HG02623 (cell line): Measurements from ENCODE around the gene LDLRAP1.
"Not testable (repeated sequence)": the region's sequence is repeated elsewhere in the genome, so short reads cannot be mapped to it uniquely, and the experiment has no call there.

ENCODE experiments used
- ATAC-seq: cut with Tn5 transposase; IDR thresholded peaks from one replicate; pipeline ENCODE4 v1.9.1; 2021; ENCODE audit warnings: moderate library complexity; ENCODE audit not compliant: unreplicated experiment

Gene LDLRAP1

DNA sequence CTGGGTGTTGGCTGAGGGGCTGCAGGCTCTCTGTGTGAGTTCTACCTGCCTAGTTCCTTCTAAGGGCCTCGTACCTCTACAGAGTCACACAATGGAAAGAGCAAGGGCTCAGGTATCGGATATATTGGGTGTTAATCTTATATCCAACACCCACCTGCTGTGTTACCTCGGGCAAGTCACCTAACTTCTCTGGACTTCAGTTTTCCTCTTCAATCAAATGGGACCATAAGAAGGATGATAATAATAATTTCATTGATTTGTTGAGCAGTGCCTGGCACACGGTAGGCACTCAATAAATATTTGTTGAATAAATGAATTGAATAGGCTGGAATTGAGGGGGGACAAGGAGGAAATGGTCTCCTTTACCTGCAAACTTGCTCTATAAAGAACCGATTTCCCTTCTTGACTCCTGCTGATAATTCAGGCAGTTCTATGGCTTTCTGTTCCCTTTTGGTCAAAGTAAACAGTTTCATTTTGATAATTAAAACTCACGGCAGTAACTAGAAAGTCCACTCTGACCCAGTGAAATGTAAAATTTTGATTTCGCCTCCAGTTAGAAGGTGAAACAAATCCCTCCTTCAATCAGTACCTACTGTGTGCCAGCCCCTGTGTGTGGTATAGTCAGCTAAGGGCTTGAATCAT is 56.7 kb downstream of the LDLRAP1 start:
- no peak for ATAC-seq

DNA sequence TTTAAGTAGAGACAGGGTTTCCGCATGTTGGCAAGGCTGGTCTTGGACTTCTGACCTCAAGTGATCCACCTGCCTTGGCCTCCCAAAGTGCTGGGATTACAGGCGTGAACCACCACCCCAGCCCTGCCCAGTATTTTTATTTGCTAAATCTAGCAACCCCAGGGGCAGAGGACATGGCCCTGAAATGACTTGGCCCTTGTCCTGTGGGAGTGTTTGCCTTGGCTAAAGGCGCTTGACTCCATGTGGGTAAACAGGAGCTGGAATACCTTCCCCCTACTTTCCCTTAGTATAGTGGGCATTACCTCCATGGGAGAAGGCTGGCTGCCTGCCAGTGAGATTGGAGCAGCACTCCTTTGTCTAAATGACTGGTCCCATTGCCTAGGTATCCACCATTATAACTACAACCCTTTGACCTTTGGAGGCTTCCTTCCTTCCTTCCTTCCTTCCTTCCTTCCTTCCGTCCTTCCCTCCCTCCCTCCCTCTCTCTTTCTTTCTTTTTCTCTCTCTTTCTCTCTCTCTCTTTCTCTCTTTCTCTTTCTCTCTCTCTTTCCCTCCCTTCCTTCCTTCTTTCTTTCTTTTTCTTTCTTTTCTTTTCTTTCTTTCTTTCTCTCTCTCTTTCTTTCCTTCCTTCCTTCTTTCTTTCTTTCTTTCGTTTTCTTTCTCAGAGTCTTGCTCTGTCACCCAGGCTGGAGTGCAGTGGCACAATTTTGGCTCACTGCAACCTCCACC is 57.7 kb downstream of the LDLRAP1 start:
- not testable (repeated sequence) for ATAC-seq

DNA sequence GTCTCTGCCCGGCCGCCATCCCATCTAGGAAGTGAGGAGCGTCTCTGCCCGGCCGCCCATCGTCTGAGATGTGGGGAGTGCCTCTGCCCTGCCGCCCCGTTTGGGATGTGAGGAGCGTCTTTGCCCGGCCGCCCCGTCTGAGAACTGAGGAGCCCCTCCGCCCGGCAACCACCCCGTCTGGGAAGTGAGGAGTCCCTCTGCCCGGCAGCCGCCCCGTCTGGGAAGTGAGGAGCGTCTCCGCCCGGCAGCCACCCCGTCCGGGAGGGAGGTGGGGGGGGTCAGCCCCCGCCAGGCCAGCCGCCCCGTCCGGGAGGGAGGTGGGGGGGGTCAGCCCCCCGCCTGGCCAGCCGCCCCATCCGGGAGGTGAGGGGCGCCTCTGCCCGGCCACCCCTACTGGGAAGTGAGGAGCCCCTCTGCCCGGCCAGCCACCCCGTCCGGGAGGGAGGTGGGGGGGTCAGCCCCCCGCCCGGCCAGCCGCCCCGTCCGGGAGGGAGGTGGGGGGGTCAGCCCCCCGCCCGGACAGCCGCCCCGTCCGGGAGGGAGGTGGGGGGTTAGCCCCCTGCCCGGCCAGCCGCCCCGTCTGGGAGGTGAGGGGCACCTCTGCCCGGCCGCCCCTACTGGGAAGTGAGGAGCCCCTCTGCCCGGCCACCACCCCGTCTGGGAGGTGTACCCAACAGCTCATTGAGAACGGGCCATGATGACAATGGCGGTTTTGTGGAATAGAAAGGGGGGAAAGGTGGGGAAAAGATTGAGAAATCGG is 60.6 kb downstream of the LDLRAP1 start:
- ATAC-seq = not testable (repeated sequence)

DNA sequence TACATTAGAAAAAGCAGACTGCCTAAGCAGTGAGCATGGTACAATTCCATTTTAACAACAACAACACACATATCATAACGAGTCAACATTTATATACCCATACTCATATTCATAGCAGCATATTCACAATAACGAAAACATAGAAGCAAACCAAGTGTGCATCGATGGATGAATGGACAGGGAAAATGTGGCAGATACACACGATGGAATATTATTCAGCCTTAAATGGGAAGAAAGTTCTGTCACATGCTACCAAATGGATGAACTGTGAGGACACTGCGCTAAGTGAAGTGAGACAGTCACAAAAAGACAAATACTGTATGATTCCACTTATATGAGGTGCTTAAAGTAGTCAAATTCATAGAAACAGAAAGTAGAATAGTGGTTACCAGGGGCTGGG is 63.7 kb downstream of the LDLRAP1 start:
- ATAC-seq = no peak

DNA sequence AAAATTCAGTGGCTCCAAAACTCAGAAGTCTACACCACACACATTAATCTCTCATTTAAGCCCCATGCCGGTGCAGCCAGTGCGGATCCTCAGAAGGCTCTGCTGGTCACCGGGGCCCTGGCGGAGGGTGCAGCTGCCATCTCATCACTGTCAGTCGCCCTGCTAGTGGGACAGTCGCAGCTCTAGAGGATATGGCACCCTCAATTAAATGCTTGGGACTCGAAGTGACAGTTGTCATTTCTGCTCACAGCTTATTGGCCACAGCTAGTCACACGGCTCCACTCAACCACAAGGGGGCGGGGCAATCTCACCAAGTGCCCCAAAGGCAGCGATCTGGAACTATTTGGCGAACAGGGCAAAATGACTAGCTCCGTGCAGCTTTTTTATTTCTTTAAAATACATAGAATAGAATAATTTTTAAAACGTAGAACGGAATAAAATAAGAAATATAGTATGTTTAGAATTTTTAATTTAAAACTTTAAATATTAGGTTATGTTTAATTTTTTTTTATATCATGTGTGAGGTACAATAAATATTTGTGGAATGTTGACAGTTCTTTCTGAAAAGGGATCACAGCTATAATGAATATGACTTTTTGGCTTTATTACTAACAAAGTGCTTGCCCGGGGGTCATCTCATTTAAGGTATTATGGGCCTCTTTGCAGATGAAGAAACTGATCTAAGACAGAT is 65.2 kb downstream of the LDLRAP1 start:
- no peak for ATAC-seq

DNA sequence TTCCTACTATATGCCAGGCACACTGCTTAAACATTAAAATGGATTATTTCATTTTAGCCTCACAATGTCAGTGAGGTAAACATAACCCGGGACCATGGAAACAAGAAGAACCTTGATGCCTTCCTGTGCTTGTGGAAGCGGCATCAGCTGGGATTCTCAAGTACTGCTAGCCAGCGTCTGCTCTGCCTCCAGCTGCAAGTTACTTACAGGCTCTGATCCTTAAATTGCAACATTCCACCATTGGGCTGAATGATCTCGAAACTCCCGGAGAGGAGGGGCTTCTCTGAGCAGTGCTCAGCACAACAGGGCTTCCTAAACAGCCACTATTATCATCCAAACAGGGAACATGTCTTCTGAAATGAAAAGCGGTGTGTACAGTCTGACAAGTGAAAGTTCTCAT is 66.5 kb downstream of the LDLRAP1 start:
- no peak for ATAC-seq

DNA sequence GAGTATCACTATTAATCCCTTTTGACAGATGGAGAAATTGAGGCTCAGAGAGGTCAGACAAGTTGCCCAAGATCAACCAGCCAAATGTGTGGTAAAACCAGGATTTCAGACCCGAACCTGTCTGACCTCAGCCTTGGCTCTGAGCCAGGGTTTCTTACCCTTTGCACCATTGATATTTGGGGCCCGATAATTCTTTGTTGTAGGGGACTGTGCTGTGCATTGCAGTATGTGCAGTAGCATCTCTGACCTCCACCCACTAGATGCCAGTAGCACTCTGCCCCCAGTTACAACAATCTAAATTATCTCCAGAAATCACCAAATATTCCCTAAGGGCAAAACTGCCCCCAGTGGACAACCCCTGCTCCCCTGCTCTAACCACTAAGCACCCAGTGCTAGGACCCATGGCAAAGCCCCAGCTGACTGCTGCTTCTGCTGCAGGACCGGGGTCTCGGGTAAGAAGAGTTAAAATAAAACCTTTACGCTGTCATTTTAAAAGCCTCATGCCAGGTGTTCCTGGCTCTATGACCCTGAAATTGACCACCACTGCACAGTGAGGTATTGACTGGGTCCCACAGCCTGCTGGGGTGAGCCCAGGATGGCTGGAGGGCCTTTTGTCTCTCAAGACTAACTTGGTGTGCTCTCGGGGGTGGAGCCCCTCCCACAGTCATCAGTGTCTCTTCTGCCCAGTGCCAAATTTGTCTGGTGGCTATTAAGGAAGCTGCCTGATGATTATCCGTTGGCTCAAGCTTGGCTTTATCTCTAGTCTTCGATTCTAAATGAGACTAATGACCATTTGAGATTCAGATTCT is 67.6 kb downstream of the LDLRAP1 start:
- no peak for ATAC-seq

DNA sequence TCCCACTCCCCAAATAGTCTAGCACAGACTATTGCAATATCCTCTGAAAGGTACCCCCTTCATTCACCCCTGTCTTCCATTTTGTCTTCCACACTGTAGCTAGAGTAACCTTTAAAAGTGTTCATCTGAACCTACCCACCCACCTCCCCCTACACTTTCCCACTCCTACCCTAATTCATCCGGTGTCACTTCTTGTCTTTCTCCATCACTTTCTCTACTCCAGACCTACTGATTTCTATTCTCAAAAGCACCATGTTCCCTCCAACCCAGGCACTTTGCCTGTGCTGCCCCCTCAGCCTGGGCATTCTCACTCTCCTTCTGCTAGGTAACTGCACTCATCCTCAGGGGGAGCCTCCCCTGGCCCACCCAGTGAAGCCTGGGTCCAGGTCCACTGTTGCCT is 68.4 kb downstream of the LDLRAP1 start:
- ATAC-seq = no peak

DNA sequence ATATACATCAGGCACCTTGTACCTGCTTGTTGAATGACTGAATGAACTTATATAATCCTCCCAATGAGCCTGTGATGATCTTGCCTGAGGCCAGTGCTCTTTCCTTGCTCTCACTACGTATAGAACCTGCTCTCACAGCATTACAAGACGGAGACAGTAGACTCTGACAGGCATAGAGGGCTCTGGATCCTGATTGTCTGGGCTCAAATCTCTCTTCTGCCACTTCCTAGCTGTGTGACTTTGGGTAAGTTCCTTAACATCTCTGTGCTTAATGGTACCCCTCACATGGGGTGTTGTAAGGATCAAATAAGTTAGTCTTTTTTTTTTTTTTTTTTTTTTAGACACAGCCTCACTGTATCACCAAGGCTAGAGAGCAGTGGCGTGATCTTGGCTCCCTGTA is 69.0 kb downstream of the LDLRAP1 start:
- ATAC-seq = no peak

DNA sequence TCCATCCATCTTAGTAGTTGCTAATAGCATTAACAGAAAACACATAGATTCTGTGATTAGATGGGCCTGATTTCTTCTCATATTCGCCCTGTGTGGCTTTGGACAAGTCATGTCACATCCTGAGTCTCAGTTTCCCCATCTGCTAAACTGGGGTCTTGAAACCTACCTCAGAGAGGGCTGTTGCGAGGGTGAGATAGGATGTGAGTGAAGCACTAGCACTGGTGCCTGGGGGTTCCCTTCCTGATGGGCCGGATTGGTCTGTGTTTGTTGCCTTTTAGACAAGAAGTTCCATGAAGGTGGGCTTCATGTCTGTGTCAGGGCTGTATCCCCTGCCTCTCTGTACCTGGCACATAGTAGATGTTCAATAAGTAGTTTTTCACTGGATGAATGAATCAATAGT is 69.7 kb downstream of the LDLRAP1 start:
- no peak for ATAC-seq

DNA sequence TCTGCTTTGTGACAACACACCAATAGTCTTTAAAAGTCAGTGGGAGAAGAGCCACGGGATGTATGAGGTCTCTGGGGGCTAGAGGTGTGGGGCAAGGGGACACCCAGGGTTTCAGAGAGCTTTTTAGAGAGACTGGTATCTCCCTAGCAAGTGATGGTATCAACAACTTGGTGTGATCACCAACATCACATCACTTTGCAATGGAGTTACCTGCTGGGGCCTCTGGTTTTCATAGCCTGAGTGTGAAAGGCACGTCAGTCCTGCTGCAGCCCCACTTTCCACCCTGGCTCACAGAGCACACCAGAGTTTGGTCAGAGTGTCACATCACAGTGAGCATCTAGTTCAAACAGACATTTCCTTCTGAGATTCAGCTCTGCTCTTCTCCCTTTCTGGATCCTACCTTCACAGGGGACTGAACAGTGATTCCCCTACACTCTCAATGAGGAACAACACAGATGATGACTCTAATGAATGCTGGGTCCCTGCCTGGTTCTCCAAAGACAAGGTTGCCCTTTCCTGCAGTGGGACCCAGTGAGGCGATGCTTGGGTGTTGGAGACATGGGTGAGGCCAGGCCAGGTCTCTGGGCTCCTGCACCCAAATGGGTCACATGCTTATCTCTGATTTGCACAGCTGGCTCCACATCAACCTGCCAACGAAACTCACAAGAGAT is 71.2 kb downstream of the LDLRAP1 start:
- ATAC-seq = no peak

DNA sequence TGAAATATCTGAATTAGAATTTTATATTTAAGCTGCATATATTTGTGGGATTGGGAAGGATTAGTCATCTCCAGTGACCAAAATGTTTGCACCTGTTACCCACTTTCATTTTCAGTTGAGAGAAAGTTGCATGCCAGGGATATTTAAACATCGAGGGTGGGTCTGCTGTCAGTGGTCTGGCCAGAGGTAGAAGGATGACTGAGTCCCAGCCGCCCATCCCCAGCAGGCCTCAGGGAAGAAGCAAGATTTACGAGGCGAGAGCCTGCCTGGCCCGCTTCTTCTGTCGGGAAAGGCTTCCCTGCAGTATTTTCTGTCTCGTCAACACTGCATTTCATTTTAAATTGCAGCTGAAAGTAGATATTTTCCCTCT is 71.8 kb downstream of the LDLRAP1 start:
- ATAC-seq = no peak

DNA sequence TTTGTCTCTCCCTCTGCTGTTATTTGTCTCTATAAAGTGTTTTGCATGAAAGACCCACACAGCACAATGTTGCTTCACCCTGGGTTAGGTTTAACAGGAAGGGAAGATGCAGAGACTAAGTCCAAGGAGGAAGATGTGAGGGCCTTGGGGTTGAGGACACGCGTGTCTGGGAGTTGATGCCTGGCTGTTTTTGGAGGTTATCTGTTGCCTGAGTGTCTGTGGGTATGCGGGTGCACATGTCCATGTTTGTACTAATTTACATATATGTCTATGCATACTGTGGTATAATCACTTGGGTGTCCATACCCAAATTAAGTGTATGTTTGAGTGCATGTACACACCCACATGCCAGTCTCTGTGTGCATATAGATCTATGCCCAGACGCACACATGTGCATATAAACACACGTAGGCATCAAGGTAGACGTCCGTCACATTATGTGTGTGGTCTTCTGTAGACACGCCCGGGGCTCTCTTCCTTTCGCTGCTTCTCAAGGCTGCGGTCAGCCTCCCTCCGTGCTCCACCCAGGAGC is 72.2 kb downstream of the LDLRAP1 start:
- no peak for ATAC-seq

DNA sequence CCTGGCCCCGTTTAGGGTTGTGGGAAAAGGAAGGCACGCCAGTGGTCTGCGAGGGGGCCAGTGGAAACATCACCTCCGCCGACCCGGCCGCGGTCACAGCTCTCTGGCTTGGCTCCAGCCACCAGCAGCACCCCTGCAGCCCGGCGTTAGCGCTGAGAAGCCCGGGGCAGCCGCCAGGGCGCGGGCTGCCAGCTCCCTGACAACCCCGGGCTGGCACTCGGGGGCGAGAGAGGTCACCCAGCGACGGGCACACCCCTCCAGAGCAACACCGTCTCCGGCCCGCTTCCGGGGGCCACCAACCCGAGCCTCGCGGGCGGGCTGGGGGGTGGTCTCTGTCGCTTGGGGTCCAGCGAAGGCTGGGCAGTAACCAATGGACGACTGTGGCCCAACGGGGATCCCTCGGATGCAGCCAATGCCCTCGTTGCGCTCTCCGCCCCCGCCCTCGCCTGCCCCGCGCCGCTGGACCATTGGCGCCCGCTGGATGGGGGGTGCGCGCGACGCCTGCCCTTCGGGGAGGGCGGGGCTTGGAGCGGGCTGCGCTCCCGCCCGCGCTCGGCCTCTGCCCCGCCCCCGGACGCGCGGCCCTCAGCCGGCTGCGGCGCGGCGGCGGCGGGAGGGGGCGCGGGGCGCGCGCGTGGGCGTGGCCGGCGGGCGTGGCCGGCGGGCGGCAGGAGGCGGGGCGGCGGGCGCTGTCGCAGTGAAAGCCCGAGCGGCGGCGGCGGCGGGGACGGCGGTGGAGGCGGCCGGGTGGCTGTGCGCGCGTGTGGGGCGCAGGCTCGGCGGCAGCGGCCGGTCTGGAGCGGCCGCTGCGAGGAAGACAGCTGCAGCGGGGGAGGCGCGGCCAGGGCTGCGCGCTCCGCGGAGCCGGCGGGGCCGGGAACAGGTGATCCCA is 72.9 kb downstream of the LDLRAP1 start, which contains the start of gene MAN1C1:
MAN1C1 (plus strand) TSS at position 697 of the 892 bp plus-strand sequence. CDS start 1,007 bp downstream, outside the sequence.
- peak; percentile 53 for ATAC-seq

DNA sequence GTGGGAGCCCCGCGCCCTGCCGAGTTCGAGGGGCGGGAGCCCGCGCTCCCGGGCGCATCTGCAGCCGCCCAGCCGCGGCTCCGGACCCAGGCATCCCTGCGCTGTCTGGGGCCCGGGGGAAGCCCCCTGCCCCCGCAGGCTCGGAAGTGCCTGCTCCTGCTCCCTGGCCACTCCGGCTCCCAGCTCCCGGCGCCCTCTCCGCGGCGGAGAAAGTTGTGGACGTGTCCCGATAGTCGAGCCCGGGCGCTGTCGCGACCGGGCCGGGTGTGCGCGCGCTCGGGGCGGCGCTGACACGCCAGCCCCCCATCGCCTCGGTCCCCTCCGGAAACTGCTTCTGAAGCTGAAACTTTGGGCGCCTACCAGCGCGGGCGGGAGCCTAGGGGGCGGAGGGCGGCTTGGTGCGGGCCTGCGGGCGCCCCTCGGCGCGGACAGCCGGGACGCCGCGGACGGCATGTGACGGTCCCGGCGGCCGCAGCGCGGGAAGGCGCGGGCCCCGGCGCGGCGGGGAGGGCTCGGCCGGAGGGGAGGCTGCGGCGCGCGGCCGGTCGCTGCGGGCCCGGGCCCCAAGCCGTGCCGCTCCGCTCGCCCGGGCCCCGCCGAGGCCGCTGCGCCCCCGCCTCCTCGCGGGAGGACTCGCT is 73.7 kb downstream of the LDLRAP1 start:
- ATAC-seq = no peak

DNA sequence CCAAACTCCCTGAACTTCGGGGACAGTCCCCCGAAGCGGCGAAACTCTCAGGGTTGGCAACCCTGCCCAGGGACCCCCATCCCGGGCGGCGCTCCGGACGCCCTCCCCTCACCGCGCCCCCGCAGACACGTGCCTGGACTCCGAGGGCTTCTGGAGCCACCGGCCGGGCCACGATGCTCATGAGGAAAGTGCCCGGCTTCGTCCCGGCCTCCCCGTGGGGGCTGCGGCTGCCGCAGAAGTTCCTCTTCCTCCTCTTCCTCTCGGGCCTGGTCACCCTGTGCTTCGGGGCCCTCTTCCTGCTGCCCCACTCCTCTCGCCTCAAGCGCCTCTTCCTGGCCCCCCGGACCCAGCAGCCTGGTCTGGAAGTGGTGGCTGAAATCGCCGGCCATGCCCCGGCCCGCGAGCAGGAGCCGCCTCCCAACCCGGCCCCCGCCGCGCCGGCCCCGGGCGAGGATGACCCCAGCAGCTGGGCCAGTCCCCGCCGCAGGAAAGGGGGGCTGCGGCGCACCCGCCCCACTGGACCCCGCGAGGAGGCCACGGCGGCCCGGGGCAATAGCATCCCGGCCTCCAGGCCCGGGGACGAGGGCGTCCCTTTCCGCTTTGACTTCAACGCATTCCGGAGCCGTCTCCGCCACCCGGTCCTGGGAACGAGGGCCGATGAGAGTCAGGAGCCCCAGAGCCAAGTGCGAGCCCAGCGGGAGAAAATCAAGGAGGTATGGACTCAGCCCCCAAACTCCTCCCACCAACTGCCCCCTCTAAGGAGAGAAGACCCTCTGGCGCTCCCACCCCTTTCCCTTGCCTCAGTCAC is 74.4 kb downstream of the LDLRAP1 start:
- no peak for ATAC-seq

DNA sequence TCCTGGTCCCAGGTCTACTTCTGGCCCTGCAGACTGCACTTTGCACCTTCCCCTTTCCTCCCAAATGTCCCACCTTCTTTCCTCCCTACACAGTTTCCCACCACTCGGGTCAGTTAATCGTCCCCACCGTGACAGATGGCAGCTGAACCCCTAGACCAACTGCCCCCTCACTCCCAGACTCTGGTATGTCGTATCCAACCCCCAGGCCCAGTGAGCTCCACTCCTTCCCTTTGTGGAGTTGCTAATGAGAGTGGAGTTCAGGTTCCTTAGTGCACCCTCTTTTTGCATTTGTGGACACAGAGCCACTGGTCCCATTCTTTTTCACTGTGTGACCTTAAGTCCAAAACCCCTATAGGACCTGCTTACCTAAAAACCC is 75.0 kb downstream of the LDLRAP1 start:
- ATAC-seq = no peak
